ENCODE data around the gene SLX4IP.

GRCh38 chr20:10584371-10584770, 149.3 kb downstream of the SLX4IP start:
- no peak for TF ChIP-seq CTCF (IDR thresholded peaks at IDR 0.05)
- no peak for TF ChIP-seq EMX1 (CRISPR knock-in tag; IDR thresholded peaks at IDR 0.05)
- no peak for TF ChIP-seq MLX (CRISPR knock-in tag; IDR thresholded peaks at IDR 0.05)
- TF ChIP-seq TEAD4 (CRISPR knock-in tag; IDR thresholded peaks at IDR 0.05): no peak
- no peak for TF ChIP-seq MAX (CRISPR knock-in tag; IDR thresholded peaks at IDR 0.05)

All from WTC11 (cell line).